ENCODE data around the gene DNLZ. TPM values are rescaled to one million over a fixed set of nuclear protein-coding genes. Genes with fewer than 3 reads are reported as not detected.

DNLZ gene
- total RNA-seq, 1 donor from 2014 or later: 14.5 TPM

GRCh38 chr9:136366826-136367225 lies 3.3 kb upstream of the DNLZ start:
- no peaks in the 10 kb centered on the region for H3K9me3 Mint-ChIP-seq (ENCODE audit: unreplicated experiment)
- TF ChIP-seq, protein P1, sequence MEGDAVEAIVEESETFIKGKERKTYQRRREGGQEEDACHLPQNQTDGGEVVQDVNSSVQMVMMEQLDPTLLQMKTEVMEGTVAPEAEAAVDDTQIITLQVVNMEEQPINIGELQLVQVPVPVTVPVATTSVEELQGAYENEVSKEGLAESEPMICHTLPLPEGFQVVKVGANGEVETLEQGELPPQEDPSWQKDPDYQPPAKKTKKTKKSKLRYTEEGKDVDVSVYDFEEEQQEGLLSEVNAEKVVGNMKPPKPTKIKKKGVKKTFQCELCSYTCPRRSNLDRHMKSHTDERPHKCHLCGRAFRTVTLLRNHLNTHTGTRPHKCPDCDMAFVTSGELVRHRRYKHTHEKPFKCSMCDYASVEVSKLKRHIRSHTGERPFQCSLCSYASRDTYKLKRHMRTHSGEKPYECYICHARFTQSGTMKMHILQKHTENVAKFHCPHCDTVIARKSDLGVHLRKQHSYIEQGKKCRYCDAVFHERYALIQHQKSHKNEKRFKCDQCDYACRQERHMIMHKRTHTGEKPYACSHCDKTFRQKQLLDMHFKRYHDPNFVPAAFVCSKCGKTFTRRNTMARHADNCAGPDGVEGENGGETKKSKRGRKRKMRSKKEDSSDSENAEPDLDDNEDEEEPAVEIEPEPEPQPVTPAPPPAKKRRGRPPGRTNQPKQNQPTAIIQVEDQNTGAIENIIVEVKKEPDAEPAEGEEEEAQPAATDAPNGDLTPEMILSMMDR (IDR thresholded peaks at IDR 0.05; ENCODE audit: unreplicated experiment): no peak
- no peak overlapping the region for H3K4me3 Mint-ChIP-seq (ENCODE audit: unreplicated experiment)
- H3K4me1 Mint-ChIP-seq (ENCODE audit: unreplicated experiment): no peaks in the 10 kb centered on the region
- no peak for DNase-seq (ENCODE audit: low spot score)
- H3K27me3 Mint-ChIP-seq (ENCODE audit: unreplicated experiment): peaks cover 13% of the 10 kb centered on the region
- H3K36me3 Mint-ChIP-seq (ENCODE audit: low read depth, unreplicated experiment): peaks cover 6% of the 10 kb centered on the region
- no peak overlapping the region for H3K27ac Mint-ChIP-seq (ENCODE audit: unreplicated experiment)

DNA sequence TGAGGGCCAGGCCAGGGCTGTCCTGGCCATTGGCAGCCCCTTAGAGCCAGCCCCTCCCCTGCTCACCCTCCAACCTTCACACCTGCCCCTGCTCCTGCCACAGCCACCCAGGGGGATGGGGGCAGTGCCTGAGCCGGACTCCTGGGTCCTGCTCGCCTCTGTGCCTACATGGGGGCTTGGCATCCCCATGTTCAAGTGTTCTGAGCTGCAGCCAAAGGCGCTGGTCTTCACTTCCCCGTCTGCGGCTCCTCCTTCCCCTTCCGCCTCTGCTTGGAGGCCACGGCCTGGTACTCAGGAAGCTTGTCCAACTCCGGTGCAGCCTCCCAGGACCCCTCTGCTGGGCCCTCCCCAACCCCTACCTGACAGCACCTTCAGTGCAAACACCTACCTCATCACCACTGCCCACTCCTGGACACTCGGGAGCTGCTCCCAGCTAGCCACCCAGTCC lies 2.3 kb upstream of the DNLZ start:
- Mint-ChIP-seq H3K9me3 (ENCODE audit: unreplicated experiment) (no peaks in the 10 kb centered on the region), H3K27me3 (ENCODE audit: unreplicated experiment) (peaks cover 11% of the 10 kb centered on the region), H3K36me3 (ENCODE audit: low read depth, unreplicated experiment) (peaks cover 6% of the 10 kb centered on the region), H3K4me1 (ENCODE audit: unreplicated experiment) (no peaks in the 10 kb centered on the region), H3K27ac (ENCODE audit: unreplicated experiment) (no peak overlapping the region), H3K4me3 (ENCODE audit: unreplicated experiment) (no peak overlapping the region)
- DNase-seq (ENCODE audit: low spot score): no peak
- TF ChIP-seq, protein P1 (IDR thresholded peaks at IDR 0.05; ENCODE audit: unreplicated experiment): no peak

DNA sequence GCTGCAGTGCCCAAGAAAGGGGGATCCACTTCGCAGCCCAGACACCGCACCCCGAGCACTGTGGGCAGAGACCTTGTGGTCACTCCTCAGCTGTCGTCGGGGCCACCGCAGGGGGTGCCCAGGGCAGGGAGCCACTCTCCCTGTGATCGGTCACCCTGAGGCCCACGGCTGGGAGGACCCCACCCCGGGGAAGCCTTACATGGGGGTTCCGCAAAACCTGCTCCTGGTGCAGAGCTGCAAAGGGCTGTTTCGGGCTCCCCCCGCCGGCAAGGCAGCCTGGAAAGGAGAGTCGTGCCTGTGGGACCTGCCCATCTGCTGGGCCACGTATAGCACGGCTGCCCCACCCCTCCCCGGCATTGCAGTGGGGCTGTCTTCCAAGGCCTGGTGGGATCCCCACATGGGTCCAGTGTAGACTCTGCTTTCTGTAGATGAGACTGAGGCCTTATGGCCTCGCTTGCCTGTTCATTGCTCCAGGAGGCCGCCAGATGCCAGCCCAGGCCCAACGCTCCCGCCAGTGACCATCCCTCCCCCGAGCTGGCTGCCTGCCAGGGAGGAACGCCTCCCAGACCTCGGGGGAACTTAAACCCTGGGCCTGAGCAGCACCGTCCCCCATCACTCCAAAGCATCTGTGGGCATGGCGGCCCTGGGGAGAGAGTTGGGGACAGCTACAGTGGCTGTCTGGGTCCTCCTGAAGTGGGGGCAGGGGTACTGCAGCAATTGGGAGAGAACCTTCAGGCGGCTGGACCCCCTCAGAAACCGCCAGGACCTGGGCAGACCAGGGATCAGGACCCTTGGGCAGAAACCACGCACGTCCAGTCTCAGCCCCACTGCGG lies 1.6 kb upstream of the DNLZ start:
- TF ChIP-seq, protein P1 (IDR thresholded peaks at IDR 0.05; ENCODE audit: unreplicated experiment): no peak
- no peaks in the 10 kb centered on the region for H3K4me1 Mint-ChIP-seq (ENCODE audit: unreplicated experiment)
- peaks cover 12% of the 10 kb centered on the region for H3K27me3 Mint-ChIP-seq (ENCODE audit: unreplicated experiment)
- H3K36me3 Mint-ChIP-seq (ENCODE audit: low read depth, unreplicated experiment): peaks cover 6% of the 10 kb centered on the region
- DNase-seq (ENCODE audit: low spot score): no peak
- H3K4me3 Mint-ChIP-seq (ENCODE audit: unreplicated experiment): no peak overlapping the region
- no peak overlapping the region for H3K27ac Mint-ChIP-seq (ENCODE audit: unreplicated experiment)
- no peaks in the 10 kb centered on the region for H3K9me3 Mint-ChIP-seq (ENCODE audit: unreplicated experiment)

DNA sequence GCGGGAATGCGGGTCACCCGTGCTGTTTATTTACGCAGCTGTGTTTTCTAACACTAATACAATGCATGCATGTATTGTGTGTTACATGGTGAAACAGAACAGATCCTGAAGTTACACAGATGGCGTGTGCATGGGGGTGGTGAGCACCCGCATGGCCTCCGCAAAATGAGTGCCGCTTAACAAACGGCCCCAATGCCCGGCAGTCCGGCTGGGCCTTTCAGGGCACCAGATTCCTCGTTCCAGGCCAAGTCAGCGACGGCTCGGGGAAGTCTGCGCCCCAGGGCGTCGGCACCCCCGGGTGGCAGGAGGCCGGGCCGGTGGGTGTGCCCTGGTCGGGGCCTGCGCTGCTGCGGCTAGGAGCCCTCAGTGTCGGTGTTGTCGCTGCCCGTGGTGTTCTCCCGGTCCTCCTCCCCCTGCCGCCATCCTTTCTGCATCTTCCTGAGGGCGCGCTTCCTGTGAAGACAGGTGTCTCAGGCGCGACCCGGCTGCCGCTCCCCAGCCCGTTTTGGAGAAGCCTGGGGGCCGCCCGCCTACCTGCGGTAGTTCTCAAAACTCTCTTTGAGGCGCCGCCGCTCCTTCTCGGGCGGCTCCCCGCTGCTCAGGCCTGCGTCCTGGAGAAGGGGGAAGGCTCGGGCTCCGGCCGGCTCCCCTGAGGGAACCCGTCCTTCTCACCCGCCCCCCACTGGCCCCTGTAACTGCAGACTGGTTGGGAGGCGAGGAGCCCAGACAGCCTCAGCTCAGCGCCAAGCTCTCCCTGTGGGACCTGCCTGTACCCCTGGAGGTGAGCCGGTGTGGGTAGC lies 605 bp upstream of the DNLZ start:
- no peak for DNase-seq (ENCODE audit: low spot score)
- TF ChIP-seq, protein P1 (IDR thresholded peaks at IDR 0.05; ENCODE audit: unreplicated experiment): peak; percentile 48
- Mint-ChIP-seq H3K36me3 (ENCODE audit: low read depth, unreplicated experiment) (peaks cover 6% of the 10 kb centered on the region), H3K4me3 (ENCODE audit: unreplicated experiment) (no peak overlapping the region), H3K27me3 (ENCODE audit: unreplicated experiment) (peaks cover 11% of the 10 kb centered on the region), H3K27ac (ENCODE audit: unreplicated experiment) (no peak overlapping the region), H3K9me3 (ENCODE audit: unreplicated experiment) (no peaks in the 10 kb centered on the region), H3K4me1 (ENCODE audit: unreplicated experiment) (no peaks in the 10 kb centered on the region)

- Mint-ChIP-seq H3K36me3 (ENCODE audit: low read depth, unreplicated experiment) (peaks cover 6% of the 10 kb centered on the region), H3K4me1 (ENCODE audit: unreplicated experiment) (no peaks in the 10 kb centered on the region), H3K27me3 (ENCODE audit: unreplicated experiment) (peaks cover 6% of the 10 kb centered on the region), H3K27ac (ENCODE audit: unreplicated experiment) (peak overlapping the region; percentile 52), H3K4me3 (ENCODE audit: unreplicated experiment) (peak overlapping the region; percentile 87), H3K9me3 (ENCODE audit: unreplicated experiment) (no peaks in the 10 kb centered on the region)
- no peak for DNase-seq (ENCODE audit: low spot score)
- TF ChIP-seq, protein P1 (IDR thresholded peaks at IDR 0.05; ENCODE audit: unreplicated experiment): no peak
These were observed 1.1 kb downstream of the DNLZ start for GRCh38 chr9:136362450-136362784.

Measured in endothelial cell (in vitro differentiated cells).